GM12892 (cell line): ENCODE data around the gene SURF2.

Experiments used
- POLR2A ChIP-seq: IDR thresholded peaks from 2 replicates; pipeline ENCODE4 v1.6.1; 2011; ENCODE audit warnings: low read depth, low read length, control low read depth
- POLR2AphosphoS5 ChIP-seq: IDR thresholded peaks from 2 replicates; pipeline ENCODE4 v1.6.1; 2011; ENCODE audit warnings: low read depth, low read length, control low read depth

GRCh38 chr9:133385452-133385851, 29.1 kb downstream of the SURF2 start:
- TF ChIP-seq POLR2A, result no peak
- TF ChIP-seq POLR2AphosphoS5, result no peak
